Motor neuron (in vitro differentiated cells): ENCODE results near the gene GABRA4. TPM values are rescaled to one million over a fixed set of nuclear protein-coding genes. Genes with fewer than 3 reads are reported as not detected.
A peak's percentile ranks its signal among the peaks of the same experiment; 100 is the strongest.

Experiments
- ATAC-seq, 8 experiments: fragments of 200-7000 bp; cut with Tn5 transposase; replicated peaks in 6 of 8; 2 replicates each; pipeline ENCODE4 v1.8.0; 2021; ENCODE audit warnings: mild to moderate bottlenecking in 8 of 8, moderate library complexity in 8 of 8
- H3K27ac ChIP-seq, 2 donors: fragments of 250-450 bp; sonication (Bioruptor Pico); 2 replicates each; pipeline ENCODE4 v1.9.0; 2021; ENCODE audit warnings: antibody characterized with exemption in 2 of 2, mild to moderate bottlenecking in 2 of 2, moderate library complexity in 1 of 2
- H3K4me1 ChIP-seq, 2 donors: fragments of 250-450 bp; sonication (Bioruptor Pico); replicated peaks in 1 of 2; 2 replicates each; pipeline ENCODE4 v1.6.1; 2021; ENCODE audit warnings: antibody characterized with exemption in 2 of 2, mild to moderate bottlenecking in 2 of 2, moderate library complexity in 1 of 2
- H3K4me3 ChIP-seq, 5 donors: fragments of 250-450 bp; sonication (Bioruptor Pico); 2 replicates each; pipeline ENCODE4 v1.9.0; 2021; ENCODE audit warnings: antibody characterized with exemption in 5 of 5, mild to moderate bottlenecking in 5 of 5, moderate library complexity in 4 of 5
- WGBS, 10 experiments: fragments of 450-650 bp; shearing (Covaris generic); methylation state at CpG; one replicate each; pipeline ENCODE4 v1.0.0; 2022; 5-methylcytosine and 5-hydroxymethylcytosine counted together
- in situ Hi-C, 9 experiments: fragments of 400-800 bp; cut with MboI; loops; one replicate each; pipeline ENCODE4 v1.15.0; 2021; ENCODE audit warnings: low sequenced_read_pairs in 9 of 9, low pct_unique_long_range_greater_than_20kb in 2 of 9; ENCODE audit not compliant: unreplicated experiment in 9 of 9
- total RNA-seq, 8 experiments: library from RNA; unstranded; fragments of 300-600 nt; gene quantifications; 2 replicates each; pipeline versions ENCODE4 v1.2.3 to v1.2.4, GENCODE V29; 2022

The GABRA4 gene
- total RNA-seq, 8 experiments from 2014 or later = under 0.01 to 0.38 (median 0.06) TPM

DNA sequence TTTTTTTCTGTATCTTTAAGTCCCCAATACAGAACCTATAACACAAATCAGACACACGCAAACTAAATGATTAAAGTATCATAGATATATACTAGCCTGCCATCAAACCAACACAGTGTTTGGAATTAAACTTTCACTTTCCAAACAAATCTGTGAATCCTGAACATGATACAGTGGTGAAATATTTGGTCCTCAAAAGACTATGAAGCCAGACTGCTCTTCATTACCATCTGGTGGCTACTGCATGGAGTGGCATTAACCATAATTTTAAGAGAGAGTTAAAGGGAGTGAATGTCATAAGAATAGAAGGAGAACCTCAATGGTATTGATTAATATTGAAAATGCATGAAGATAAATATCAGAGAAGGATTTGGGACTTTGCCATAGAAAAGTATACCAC lies 9.2 kb upstream of the GABRA4 start:
- peak in 3 of 8 experiments; percentile 60 to 84 (median 67) for ATAC-seq
- 14 to 100% (median 67%) methylated on average over 1 of the region's 1 CpG; no CpG with 5 or more reads in 1 of the 10 experiments for WGBS, 10 experiments
- Histone ChIP-seq H3K4me3 (no peak overlapping the region), H3K27ac (no peak overlapping the region), H3K4me1 (no peaks in the 10 kb centered on the region)
- in situ Hi-C loops = no loop called here

DNA sequence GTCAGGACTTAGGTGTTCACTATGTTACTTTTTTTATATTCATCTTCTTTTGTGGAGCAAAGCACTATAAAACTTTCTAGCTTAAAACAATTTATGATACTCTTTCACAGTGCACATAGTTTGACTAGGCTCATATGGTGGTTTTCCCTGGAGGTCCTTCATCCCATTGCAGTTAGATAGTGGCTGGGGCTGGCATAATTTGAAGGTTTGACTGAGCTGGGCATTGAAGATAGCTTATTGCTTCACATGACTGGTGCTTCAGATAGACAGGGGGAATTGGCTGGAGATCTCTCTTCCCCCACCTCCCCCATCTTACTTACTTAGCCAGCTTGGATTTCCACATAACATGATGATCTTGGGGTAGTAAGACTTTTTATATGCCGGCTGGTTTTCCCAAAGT lies 7.0 kb upstream of the GABRA4 start:
- in situ Hi-C loops = no loop called here

DNA sequence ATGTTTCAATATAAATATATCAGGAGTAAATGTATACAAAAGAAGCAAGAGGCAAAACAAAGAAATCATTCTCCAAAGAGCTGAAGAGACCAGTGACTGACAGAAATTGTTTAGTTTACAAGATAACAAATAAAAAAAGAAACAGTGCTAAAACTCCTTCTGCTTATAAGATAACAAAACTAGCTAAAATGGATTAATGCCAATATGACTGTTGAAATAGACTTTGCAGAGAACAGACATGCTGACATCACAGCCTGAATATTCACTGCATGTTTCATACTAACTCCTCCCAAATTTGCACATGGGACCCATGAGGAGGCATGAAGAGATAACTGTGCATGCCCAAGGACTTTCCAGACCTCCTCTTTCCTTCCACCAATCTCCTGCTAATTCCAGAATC lies 6.2 kb upstream of the GABRA4 start:
- H3K27ac ChIP-seq = no peak overlapping the region
- no peaks in the 10 kb centered on the region for H3K4me1 ChIP-seq
- peak in 3 of 8 experiments; percentile 74 to 94 (median 87) for ATAC-seq
- no peak overlapping the region for H3K4me3 ChIP-seq
- in situ Hi-C loops = no loop called here

More for the DNA sequence above, 7.0 kb upstream of the GABRA4 start:
- Histone ChIP-seq H3K4me3 (no peak overlapping the region), H3K27ac (no peak overlapping the region), H3K4me1 (no peaks in the 10 kb centered on the region)
- no peak for ATAC-seq
- WGBS, 10 experiments = 0 to 100% (median 53%) methylated on average over 1 of the region's 1 CpG; no CpG with 5 or more reads in 6 of the 10 experiments

DNA sequence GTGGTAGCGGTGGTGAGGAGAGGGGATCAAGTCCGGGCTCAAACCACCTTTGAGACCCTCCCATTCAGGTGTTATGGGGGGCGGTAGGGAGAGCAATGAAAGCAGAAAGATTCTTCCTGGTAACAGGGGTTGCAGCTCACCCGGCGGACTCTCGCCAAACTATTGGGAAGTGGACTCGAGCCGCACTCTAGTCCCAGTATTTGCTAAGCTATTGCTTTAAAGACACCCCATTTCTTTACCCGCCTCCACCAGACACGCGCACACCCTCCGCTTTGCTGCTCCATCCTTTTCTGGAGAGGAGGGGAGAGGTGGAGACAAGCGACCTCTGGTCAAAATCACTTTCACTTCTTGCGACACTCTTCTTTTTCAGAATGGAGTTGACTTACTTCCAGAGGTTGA lies 625 bp upstream of the GABRA4 start:
- Histone ChIP-seq H3K4me3 (peak overlapping the region; percentile 30 to 44 (median 35)), H3K4me1 (peaks cover 5 to 8% of the 10 kb centered on the region in 2 donors), H3K27ac (no peak overlapping the region)
- ATAC-seq = peak in 2 of 8 experiments; percentile 13 to 15
- WGBS, 10 experiments = 0 to 24% (median 6%) methylated on average over 1 to 7 of the region's 14 CpGs; no CpG with 5 or more reads in 3 of the 10 experiments
- in situ Hi-C loops = no loop called here

DNA sequence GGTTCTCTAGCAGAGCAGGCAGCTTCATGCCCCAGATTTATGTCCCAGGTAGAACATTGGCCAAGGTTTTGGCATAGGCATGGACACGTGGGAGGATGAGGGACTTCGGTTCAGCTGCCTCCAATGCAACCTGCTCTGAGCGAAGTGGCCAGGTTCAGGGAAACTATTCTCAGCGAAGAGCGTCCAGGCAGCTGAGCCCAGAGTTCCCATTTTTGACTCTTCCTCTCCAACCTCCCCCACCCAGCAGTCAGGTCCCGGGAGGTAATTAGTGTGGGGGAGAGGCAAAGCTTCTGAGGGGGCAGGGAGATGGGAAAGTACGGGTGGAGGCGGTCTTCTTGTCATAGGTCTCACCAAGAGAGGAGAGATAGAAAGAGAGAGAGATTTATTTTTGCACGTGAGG lies 1.0 kb downstream of the GABRA4 start:
- ATAC-seq = no peak
- H3K27ac ChIP-seq = no peak overlapping the region
- peaks cover 5 to 8% of the 10 kb centered on the region in 2 donors for H3K4me1 ChIP-seq
- in situ Hi-C loops = no loop called here
- 0 to 42% (median 20%) methylated on average over 1 to 6 of the region's 9 CpGs; no CpG with 5 or more reads in 3 of the 10 experiments for WGBS, 10 experiments
- H3K4me3 ChIP-seq = no peak overlapping the region

DNA sequence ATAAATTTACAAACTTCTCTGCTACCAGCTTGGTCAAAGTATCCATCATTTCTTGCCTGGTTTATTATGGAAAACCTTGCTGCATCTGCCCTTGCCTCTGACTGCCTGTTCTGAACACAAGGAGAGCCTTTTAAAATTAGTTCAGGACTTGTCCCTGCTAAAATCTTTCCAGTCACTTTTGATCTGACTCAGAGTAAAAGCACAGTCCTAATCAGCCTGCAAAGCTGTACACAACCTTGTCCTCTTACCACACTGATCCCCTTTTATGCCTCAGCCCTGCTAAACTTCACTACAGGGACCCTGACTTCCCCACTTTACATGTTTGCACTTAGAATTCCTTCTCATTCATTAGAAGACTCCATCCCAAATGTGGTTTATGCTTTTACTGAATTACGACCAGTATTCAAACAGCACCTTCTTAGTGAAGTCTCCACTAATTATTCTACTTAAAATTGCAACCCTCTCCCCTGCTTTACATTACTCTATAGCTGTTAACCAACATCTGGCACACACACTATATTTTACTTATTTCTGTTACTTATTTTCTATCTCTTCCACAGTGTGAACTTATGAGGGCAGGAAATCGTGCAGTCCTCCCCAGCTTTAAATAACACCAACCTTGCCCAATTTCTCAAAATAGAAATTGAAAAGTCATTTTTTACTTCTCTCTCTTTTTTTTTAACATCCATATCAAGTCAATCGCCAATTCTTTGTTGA lies 6.3 kb downstream of the GABRA4 start:
- in situ Hi-C loops = no loop called here
- H3K27ac ChIP-seq = no peak overlapping the region
- H3K4me3 ChIP-seq = no peak overlapping the region
- 0 to 76% (median 20%) methylated on average over 1 to 3 of the region's 3 CpGs; no CpG with 5 or more reads in 1 of the 10 experiments for WGBS, 10 experiments
- H3K4me1 ChIP-seq = no peaks in the 10 kb centered on the region
- no peak for ATAC-seq

DNA sequence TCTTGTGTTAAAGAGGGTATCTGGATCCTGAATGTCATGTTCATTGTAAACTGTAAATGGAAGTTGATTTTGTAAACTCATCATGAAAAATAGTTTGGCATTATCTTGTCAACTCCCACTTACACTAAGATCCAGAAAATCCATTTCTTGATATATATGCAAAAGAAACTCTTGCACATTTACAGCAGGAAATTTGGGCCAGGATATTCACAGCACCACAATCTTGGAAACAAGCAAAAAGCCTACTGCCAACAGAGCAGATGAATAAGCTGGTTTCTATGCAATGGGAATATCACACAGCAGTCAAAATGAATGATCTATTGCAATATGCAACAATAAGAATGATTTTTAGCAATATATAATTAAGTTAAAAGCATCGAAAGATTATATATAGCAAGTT lies 8.6 kb downstream of the GABRA4 start:
- in situ Hi-C loops = no loop called here
- ATAC-seq = no peak
- no peak overlapping the region for H3K27ac ChIP-seq

DNA sequence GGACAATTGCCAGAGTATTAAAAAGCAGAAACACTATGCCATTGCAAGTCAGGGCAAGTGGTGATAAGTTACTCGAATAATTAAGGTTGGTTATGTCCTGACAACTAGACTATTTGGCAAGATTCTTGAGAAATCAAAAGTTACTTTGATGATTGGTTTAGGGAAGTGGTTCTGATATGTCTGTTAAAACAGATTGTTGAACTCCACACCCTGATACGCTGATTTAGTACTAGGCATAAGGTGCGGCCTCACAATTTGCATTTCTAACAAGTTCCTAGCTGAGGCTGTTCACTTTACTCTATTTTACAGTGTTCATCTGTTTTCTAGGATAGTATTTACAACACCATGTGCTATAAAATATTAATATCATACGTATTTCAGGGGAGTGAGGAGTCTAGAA lies 12.5 kb downstream of the GABRA4 start:
- Histone ChIP-seq H3K27ac (no peak overlapping the region), H3K4me3 (no peak overlapping the region), H3K4me1 (no peaks in the 10 kb centered on the region)
- WGBS, 10 experiments = 0 to 100% (median 65%) methylated on average over 1 to 4 of the region's 4 CpGs
- in situ Hi-C loops = no loop called here
- peak in 2 of 8 experiments; percentile 33 to 64 for ATAC-seq

More for the DNA sequence above, 8.6 kb downstream of the GABRA4 start:
- no peaks in the 10 kb centered on the region for H3K4me1 ChIP-seq
- no peak overlapping the region for H3K4me3 ChIP-seq
- WGBS, 10 experiments = 0 to 86% (median 58%) methylated on average over 1 of the region's 1 CpG; no CpG with 5 or more reads in 1 of the 10 experiments

DNA sequence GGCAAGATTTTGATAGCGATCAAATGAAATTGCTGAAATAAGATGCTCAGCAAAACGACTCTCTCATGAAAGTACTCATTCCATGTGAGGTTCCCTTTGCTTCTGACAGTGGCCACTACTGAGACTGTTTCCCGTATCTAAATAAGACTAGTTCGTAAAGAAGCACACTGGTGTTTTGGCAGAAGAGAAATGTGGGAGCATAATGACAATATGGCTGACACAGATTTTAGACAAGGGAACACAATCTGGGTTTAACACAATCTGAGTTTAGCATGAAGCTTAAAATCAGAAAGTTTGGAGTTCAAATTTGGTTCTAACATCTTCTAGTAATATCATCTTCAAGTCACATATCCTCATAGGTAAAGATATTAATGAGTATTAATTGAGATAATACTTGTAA lies 13.7 kb downstream of the GABRA4 start:
- Histone ChIP-seq H3K27ac (no peak overlapping the region), H3K4me3 (no peak overlapping the region), H3K4me1 (no peaks in the 10 kb centered on the region)
- 29 to 96% (median 81%) methylated on average over 1 to 4 of the region's 4 CpGs for WGBS, 10 experiments
- no peak for ATAC-seq
- in situ Hi-C loops = no loop called here

DNA sequence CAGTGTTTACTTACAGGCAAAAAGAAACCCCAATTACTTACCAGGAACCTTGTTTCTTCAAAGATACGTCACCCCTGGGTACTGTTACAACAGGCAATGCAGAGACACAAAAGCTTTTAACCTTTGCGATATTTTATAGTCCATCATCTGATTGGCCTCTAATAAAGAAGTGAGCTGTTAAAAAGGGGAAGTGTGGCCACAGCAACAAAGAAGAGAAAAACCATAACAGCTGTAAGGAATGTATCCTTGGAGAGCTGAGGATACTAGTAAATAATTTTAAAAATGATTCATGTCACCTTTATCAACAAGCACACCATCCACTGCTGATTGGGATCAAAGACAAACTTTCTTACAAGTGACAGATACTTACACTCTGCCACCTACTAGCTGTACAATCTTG lies 14.1 kb downstream of the GABRA4 start:
- H3K4me1 ChIP-seq = no peaks in the 10 kb centered on the region
- 23 to 82% (median 58%) methylated on average over 1 to 2 of the region's 2 CpGs; no CpG with 5 or more reads in 4 of the 10 experiments for WGBS, 10 experiments
- H3K27ac ChIP-seq = no peak overlapping the region
- H3K4me3 ChIP-seq = no peak overlapping the region
- ATAC-seq = no peak
- in situ Hi-C loops = no loop called here

DNA sequence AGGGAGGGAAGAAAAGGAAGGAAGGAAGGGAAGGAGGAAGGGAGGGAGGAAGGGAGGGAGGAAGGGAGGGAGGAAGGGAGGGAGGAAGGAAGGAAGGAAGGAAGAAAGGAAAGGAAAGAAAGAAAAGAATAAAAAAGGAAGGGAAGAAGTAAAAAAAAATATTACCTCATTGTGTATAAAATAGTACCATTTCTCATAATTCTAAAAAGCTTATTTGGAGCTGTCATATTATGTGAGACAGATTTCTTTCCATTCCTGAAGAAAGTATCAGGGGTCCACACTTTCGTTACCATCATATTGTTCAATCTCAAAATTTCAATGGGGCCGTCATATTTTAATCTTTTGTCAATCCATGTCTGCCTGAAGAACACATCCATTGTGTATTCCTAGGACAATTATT lies 16.1 kb downstream of the GABRA4 start:
- H3K27ac ChIP-seq = no peak overlapping the region
- 0 to 100% (median 92%) methylated on average over 1 to 2 of the region's 2 CpGs for WGBS, 10 experiments
- no peak for ATAC-seq
- H3K4me1 ChIP-seq = no peaks in the 10 kb centered on the region
- in situ Hi-C loops = no loop called here
- no peak overlapping the region for H3K4me3 ChIP-seq

DNA sequence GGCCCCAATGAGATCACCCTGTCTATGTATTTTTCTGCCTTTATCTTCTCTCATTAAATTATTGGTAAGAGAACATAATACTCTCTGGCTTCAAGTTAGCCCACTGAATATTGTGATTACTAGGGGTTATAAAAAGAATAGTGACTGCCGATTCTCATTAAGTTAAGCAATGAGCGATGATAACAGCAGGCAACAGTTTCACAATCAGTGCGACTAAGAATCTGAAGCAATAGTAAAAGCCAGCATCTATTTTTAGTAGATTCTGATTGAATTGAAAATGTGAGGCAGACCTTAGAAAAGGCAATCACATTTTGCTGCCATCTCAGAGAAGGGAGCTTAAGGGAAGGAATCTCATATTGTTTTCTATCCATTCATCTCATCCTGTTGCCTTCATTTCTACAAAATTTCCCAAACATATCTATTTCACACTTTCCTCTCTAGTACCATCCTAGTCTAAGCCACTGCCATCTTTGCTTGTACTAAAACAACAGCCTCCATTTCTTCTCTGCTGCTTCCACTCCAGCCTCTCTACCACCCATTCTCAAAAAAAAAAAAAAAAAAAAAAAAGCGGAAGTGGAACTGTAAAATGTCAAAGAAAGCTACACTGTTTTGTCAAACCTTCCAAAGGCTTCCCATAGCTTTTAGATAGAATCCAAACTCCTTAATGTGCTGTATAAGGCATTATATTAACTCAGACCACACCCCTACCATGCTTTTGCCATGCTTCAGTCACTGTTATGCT lies 17.4 kb downstream of the GABRA4 start:
- Histone ChIP-seq H3K4me3 (no peak overlapping the region), H3K27ac (no peak overlapping the region), H3K4me1 (no peaks in the 10 kb centered on the region)
- peak in 1 of 8 experiments; percentile 54 for ATAC-seq
- WGBS, 10 experiments = 25 to 100% (median 76%) methylated on average over 3 to 4 of the region's 4 CpGs; no CpG with 5 or more reads in 1 of the 10 experiments
- in situ Hi-C loops = no loop called here

DNA sequence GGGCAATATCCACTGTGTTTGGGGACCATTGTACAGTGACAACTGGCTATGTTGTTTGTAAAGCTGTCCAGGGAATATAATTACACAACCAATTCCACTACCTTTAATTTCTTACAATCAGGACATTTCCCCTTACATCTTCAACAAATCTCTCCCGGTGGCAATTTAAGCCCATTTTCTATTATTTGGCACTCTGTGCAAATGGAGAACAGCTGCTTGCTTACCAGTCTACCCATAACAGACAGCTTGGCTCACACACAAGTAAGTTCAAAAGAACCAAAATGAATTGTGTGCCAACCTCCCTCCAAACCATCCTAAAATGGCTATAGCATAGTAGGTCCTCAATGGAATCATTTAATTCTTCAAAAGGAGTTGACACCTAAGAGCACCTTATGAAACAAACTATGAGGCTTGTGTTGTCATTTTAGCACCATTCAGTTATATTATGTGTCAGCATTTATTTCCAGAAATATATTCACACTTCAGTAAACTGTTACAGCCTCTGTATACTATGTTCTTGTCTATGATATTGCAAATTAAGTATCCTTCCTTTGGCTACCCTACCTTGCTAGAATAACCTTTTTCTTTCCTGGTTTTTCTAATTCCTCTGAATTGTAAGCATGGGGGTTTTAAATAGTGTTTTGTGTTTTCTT lies 18.4 kb downstream of the GABRA4 start:
- H3K27ac ChIP-seq = no peak overlapping the region
- ATAC-seq = no peak
- H3K4me1 ChIP-seq = no peaks in the 10 kb centered on the region
- WGBS, 10 experiments = 60 to 100% (median 92%) methylated on average over 1 of the region's 1 CpG; no CpG with 5 or more reads in 6 of the 10 experiments
- no peak overlapping the region for H3K4me3 ChIP-seq
- in situ Hi-C loops = no loop called here
